HG03064 (cell line): ENCODE measurements around the gene SLC49A4.

Experiments used
- ATAC-seq: cut with Tn5 transposase; IDR thresholded peaks from one replicate; pipeline ENCODE4 v1.9.1; 2021; ENCODE audit warnings: low read depth; ENCODE audit not compliant: unreplicated experiment

Gene SLC49A4

DNA sequence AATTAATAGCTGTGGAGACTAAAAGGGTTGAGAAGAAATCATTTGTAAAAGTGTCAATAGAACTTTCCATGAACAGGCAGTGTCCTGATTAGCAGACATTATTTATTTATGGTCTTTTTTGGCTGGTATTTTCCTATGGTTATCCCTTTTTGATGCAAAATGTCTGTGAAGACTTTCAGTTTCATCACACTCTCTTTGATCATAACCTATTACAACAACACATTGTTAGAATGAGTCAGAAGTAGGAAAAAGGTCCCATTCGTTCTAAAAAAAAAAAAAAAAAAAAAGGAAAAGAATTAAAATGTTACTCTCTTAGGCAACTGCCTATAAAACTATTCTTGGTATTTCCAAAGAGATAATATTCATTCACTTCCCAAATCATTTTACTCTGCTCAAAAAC, 62.1 kb downstream of the SLC49A4 start:
- no peak for ATAC-seq

DNA sequence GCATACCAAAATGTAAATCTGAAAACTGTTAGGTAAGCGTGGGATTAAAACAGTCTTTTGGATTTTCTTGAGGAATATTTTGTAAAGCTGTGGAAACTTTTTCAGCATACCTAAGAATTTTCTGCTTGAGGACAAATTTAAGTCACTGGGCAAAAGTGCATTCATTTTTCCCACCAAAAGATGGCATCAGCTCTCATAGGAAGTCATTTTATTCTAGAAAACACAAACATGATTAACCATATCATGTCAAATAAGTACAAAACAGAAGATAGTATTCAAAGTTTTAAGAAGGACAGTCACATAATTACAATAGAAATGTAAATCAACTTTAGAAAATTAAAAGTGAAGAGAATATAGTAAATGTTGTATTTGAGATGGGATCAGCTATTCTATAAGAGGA, 63.5 kb downstream of the SLC49A4 start:
- ATAC-seq = no peak

DNA sequence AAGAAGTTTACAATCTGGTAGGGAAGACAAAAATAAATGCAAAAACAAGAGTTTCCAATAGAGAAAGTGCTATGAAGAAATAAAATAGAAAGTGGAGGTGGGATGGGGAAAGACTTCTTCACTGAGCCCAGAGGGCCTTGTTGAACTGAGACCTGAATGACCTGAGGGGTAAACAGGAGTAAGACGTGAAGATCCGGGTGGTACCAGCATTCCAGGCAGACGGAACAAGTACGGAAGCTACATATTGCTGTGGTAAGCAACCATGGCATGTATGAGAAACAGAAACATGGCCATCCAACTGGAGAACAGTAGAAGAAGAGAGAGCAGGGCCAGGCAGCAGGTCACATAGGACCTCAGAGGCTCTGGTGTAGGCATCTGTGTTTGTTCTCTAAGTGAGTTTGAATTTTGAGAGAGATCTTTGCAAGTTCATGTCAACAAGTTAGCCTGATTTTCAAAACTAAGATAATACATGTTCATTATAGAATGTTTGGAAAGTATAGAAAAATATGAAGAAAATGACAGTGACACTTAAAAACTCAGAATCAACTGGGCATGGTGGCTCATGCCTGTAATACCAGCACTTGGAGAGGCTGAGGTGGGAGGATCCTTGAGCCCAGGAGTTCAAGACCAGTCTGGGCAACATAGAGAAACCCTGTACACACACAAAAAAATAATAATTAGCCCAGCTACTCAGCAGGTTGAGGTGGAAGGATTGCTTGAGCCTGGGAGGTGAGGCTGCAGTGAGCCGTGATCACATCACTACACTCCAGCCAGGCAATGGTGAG, 64.3 kb downstream of the SLC49A4 start:
- no peak for ATAC-seq

DNA sequence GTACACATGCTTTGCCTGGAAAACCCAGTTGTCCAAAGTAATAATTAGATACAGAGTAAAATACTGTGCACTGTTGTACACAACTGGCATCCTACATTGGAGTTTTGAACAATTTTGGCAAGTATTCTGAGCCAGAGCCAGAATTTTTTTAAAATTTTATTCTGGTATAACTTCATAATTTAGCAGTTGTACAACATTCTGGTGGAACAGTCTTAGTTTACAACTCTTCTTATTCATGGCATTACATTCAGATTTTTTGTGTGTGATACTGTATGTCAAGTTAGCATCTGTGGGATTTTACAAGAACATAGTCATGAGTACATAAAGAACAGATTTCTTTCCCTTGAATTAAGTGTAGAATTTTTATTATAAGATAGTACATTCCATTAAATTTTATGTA, 67.5 kb downstream of the SLC49A4 start:
- ATAC-seq = no peak

DNA sequence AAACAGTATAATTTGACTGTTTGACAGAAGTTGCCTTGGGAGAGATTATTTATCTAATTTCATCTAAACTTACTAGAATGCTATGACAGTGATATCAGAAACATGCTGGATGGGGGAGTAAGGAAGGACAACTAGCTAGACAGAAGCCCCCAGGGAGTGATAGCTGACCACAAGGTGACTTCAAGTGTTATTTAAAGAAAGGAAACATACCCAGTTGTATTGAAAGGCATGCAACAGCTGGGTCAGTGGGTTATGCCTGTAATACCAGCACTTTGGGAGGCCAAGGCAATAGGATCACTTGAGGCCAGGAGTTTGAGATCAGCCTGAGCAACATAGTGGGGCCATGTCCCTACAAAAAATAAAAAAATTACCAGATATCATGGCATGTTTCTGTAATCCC, 69.6 kb downstream of the SLC49A4 start:
- ATAC-seq = no peak

DNA sequence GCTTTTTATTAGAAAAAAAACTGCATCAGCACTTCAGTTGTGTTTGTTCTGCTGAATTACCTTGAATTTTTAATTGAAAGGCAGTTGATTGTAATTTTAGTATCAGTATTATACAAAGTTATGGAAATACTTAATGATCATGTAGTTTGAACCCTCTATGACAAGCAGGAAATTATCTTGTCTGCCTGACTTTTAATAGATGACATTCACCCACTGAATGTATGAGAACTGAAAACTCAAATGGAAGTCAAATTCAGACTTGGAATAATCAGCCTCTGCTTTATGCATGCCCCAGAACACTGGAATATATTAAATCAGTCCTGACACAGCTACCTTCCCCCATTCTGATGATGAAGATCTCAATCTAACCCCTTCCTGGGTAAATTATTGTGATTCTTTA, 73.5 kb downstream of the SLC49A4 start:
- no peak for ATAC-seq

DNA sequence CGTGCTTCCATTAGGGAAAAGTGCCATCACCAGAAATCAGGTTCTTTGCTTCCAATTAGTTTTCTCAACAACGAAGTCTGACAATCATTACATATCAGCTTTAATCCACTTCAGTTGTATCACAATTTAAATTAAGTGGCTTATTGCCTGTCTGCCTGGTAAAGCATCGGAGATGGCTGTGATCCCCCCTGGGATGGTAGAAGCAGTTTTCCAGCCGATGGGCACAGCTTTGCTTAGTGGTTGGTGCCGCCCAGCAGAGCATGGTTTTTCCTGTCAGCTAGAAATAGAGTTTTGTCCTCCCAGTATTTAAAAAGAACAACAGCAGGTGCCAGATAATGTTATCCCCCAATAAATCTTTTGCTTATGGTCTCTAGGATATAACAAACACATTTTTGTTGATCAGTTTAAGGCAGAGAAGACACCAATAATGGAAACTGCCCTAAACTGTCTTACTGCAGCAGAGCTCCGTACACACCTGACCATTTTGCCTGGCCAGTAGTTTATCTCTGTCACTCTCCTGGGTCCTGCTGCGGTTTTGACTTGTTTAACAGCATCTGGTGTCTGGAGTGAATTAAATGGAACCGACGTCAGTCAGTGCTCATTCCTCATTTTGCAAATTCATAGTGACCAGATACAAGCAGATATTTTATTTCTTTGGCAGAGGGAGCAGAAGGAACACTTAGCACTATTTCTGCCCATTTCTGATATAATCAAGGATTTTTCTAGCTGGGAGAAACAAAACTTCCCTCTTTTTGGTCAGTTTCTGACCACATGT, 79.1 kb downstream of the SLC49A4 start:
- ATAC-seq = no peak

DNA sequence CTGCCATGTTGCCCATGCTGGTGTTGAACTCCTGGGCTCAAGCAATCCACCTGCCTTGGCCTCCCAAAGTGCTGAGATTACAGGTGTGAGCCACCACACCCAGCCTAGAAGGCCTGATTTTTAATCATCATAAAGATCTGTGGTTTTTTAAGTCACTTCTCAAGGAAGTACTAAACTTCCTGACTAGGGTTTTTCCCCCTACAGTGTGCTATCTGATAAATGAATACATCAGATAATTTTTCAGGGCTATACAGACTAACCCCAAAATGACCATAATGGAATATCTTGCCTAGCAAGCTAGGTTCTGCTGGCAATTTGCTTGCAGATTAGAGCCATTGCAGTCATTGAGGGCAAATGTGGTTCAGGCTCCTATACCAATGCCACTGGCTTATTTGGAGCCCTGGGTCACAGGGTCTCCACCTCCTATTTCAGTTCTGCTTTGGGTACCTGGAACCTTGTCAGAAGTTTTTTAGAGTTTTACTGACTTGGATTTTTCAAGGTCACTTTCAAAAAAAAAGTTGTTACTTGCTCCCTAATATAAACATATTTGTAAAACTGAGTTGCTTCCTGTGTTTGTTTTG, 80.8 kb downstream of the SLC49A4 start:
- no peak for ATAC-seq

DNA sequence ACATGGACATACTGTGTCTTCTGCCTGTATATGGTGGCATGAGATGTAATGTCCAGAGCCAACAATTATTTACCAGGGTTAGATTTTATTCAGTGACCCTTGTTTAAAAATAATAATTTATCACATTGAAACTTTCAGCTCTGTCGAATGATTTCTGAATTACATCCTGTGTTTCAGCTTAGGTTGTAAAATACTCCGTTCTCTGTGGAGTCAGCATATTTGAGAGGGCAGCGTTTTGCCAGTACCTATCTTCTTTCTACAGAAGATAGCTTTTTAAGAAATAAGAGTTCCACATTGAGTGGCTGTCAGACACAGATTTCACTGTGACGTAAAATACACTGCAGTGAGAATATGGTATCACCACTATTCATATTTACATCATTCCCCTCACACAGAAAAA, 85.3 kb downstream of the SLC49A4 start:
- no peak for ATAC-seq

DNA sequence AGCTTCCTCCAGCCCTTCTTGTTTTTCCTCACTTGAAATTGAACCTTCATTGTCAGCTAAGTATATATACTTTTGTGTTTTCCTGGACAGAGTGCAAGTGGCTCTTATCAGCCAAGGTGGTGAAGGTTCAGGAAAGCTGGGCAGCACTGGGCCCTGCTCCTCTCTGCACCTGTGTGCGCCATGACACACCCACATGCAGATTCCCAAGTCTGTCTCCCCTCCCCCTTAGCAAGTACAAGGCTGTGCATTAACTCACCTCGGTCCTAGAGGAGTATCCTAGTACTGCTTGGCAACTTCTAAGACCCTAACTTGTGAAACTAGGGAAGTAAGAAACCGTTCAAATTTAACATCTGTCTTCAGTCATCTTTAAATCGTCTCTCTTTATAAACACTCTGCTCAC, 85.8 kb downstream of the SLC49A4 start:
- ATAC-seq = no peak

DNA sequence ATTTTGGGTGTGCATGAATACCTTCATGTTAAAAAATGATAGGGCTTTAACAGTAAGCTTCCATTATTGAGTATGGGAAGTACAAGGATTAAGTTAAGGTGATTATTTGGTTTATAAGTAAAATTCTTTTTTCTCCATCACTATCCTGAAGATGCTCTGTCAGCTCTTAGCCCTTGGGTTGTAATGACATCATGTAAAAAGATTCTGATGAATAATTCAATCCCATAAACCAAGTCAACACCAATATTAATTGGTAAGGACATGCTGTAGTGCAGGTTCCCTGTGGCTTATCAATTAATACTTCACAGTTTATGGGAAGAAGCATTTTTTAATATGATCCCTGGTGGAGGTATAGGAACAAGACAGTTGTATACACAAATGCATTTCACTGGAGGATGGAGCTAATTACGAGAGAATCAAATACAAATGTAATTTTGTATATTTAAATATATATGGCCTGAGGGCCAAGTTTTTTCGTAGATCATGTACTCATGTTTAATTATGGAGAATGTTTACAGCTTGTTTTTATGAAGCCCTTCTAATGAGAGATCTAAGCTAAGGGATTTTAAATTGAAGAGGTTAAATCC, 87.6 kb downstream of the SLC49A4 start:
- no peak for ATAC-seq

DNA sequence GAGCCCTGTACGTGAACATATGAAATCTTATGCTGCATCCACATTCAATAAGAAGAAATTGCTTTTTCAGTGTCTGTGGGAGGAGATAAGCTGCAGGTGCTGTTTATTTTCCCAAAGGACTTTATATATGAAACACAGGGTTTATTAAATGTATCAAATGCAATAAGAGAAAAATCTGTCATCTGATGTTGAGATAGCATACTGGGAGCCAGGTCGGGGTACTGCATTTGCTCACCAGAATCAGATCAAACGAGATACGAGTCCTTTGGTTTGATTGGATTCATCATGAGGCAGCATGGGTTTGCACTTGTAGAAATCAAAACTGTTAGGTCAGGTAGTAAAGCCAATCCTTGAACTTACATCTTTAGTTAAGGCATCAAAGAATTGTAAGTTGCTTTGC, 91.4 kb downstream of the SLC49A4 start:
- no peak for ATAC-seq

DNA sequence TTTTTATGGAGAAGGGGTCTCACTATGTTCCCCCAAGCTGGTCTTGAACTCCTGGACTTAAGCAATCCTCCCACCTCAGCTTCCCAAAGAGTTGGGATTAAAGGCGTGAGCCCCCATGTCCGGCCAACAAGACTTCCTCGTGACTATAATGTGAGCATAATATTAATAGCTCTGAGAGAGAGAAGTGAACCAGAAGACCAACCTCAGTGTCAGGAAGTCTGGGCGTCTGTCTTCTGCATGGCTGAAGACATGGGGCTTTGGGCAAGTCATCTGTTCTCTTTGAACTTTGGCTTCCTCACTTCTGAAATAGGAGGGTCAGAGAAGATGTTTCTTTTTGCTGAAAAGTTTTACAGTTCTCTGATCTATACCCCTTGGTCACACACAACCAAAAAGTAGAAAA, 92.1 kb downstream of the SLC49A4 start:
- no peak for ATAC-seq

DNA sequence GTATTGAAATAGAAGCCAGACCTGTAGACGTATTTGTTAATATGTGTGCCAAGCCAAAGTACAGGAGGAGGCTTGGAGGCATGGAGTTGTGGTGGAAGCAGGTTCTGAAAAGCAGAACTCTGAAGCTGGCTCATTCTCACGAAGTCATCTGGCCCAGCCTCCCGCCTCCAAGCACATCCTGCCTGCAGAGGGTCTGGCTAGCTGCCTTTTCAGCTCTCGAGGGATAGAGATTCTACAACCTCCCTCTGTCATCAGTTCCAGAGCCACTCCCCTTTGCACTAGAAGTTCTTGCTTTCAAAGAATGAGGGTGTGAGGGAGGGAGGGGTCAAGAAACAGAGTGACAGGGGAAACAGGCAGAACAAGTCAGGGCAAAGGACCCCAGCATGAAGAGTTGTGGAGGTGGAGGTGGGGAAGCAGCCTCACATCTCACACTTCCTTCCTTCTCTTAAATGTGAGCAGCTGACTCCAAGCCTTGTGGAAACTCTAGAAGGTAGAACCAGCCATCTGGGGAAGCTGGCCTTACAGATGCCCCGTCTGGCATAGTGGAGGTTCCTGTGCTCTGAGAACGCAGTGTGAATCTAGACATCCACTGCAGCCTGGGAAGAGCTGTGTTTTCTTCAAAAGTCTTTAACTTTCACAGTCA, 95.3 kb downstream of the SLC49A4 start:
- no peak for ATAC-seq

DNA sequence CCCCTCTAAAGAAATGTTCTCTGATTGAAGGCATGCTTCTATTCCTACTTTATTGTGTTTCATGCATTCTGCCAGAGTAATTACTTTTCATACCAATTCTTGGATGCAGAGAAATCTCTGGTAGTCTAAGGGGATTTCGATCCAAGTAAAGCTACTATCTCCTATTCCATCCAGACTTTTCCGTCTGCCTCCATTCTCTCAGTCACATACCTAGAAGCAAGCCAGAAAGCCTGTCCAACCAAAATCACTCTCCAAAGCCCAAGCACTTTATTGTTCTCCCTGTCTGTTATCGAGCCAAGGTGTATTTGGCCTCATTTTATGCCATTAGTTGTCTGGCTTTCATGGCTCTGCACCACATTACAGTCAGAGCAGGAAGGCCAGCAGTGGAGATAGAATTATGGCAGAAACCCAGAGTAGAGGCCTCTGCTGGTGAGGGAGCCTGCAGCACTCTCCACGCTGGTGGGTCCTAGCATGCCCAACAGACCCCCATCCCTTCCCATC, 95.9 kb downstream of the SLC49A4 start:
- ATAC-seq = no peak

DNA sequence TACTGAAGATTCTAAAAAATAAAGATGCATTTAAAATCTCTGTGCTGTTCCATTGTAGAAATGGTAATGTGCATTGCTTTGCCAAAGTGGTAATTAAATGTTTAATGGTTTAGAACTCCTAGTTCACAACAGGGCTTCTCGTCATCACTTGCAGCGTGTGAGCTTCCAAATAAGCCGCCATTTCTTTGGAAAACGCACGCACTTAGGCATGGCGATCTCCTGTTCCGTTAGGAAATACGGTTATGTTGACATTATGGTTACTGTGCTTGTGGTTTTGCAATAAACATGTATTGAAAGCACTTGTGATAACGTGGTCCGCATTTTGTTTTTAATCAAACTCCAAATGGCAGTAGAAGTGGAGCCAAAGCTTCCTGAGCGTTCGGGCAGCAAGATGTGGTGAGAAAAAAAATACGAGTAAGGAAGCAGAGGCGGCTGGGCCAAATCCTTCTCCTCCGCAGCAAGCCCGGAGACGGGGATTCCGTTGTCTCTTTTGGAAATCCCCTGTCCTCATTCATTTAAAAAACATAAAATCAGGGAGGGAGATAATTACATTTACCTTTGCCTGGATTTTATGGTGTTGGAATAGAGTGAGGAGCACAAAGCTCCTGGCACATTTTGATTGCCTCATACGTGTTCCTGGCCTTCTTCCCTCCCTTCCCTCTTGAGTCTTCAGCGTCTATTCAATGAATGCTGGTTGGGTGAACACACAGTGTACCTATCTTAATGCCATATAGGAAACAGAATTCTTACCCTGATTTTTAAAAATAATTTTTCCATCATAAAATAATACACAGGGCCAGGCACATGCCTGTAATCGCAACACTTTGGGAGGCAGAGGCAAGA, 97.5 kb downstream of the SLC49A4 start:
- ATAC-seq = no peak

DNA sequence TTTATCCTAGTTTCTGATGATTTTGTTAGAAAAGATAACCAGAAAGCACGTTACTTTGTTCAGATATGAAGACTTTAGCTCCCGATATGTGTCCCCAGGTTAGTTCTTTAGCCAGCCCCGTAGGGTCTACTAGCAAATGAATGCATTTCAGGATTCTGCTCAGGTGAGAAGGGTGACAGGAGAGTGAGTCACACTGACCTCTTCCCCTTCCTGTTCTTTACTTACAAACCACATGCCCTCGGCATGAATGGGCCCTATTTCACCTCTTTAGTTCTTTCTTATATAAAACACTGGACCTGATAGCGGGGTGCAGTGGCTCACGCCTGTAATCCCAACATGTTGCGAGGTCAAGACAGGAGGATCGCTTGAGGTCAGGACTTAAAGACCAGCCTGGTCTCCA, 98.4 kb downstream of the SLC49A4 start:
- no peak for ATAC-seq

DNA sequence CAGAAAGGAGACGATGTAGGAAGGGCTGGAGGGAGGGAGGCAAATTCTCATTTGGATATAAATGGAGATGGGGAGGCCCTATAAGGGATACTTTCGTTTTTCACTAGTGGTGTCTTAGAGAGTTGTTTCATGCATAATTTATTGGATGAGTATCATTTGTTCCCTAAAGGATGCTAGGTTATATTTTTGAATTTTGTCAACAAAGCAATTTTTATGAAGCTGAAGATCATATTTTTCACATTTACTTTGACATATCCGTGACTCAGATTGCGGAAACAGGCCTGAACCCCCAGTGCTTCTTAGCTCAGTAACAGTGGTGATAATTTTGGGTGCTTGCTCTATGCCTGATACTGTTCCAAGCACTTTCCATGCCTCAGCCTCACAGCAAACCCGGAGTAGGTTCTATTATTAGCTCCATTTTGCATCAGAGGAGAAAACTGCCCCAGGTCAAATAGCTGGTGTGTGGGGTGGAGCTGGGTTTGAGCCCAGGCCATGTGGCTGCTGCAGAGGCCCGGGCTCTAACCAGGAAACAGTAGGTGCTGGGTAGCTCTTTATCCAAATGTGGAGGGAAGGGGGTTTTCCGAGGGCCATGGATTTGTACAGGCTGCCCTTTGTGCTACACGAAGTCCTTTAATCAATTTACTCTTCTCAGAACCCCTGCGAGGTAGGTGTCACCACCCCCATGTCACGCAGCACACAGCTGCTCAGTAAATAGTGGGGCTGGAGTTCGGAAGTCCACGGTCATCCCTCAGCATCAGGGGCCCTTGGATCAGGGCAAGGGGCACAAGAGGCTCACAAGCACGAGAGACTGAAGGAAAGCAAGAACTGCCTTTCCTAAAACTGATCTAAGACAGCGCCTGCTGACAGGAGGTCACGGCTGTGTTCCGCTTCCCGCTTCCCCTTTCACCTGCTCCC, 99.1 kb downstream of the SLC49A4 start:
- ATAC-seq = no peak

DNA sequence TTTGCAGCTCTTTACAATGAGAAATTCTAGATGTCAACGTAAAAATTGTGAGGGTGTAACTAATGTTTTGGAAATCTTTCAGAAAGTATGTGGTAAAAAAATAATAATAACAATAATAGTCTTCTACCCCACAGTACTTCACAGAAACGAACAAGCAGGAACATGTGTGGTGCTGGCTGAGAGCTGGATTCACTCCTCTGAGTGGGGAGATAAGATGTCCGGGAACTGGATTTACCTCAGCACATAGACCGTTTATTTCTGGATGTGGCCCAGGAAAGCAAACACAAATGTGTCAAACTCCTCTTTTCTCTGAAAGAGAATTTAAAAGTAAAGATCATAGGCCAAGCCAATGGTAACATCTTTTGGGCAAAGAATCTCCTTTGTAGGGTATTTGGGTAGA, 103.4 kb downstream of the SLC49A4 start:
- ATAC-seq = no peak
